H1 (cell line): ENCODE results near the gene RBM34. TPM values are rescaled to one million over a fixed set of nuclear protein-coding genes. Genes with fewer than 3 reads are reported as not detected.

Source experiments
- CTCF ChIA-PET: fragments of 300-600 bp; sonication (Branson Sonifier 250); formaldehyde crosslinking; loops from one replicate; lab custom pipeline; 2021; ENCODE audit not compliant: partially characterized antibody; lab: Charles Lee
- POLR2A ChIA-PET: fragments of 300-600 bp; sonication (Branson Sonifier 250); formaldehyde crosslinking; loops from one replicate; lab custom pipeline; 2021; ENCODE audit warnings: inconsistent platforms; ENCODE audit not compliant: partially characterized antibody; lab: Charles Lee
- DNase-seq, 2 experiments: peaks; one replicate each; pipeline versions ENCODE4 v3.0.0 to v3.0.0-alpha.2; 2010 to 2022; ENCODE audit warnings: low spot score in 2 of 2, low read depth in 1 of 2, mixed read lengths in 1 of 2
- FAIRE-seq: peaks from 2 replicates; lab custom pipeline; 2011; peaks lifted over from hg19 to GRCh38; lab: Jason Lieb, UNC
- H2AFZ ChIP-seq: 2 replicates; pipeline ENCODE4 v1.8.1; 2012; ENCODE audit warnings: low read length, inconsistent platforms
- H2AK5ac ChIP-seq: 2 replicates; pipeline ENCODE4 v1.6.1; 2013; ENCODE audit warnings: low read depth, low read length
- H2BK120ac ChIP-seq: replicated peaks from 2 replicates; pipeline ENCODE3; 2013; ENCODE audit warnings: low read depth, low read length, inconsistent platforms
- H2BK12ac ChIP-seq: 2 replicates; pipeline ENCODE4 v1.6.1; 2013; ENCODE audit warnings: low read depth, low read length
- H2BK15ac ChIP-seq: 2 replicates; pipeline ENCODE4 v1.6.1; 2013; ENCODE audit warnings: low read length
- H2BK20ac ChIP-seq: 2 replicates; pipeline ENCODE4 v1.6.1; 2013; ENCODE audit warnings: low read length
- H2BK5ac ChIP-seq: 2 replicates; pipeline ENCODE4 v1.6.1; 2013; ENCODE audit warnings: low read depth, low read length
- H3K14ac ChIP-seq: 2 replicates; pipeline ENCODE4 v1.6.1; 2013; ENCODE audit warnings: inconsistent platforms; ENCODE audit not compliant: insufficient read length
- H3K18ac ChIP-seq: 2 replicates; pipeline ENCODE4 v1.6.1; 2013; ENCODE audit warnings: low read length; ENCODE audit errors: extremely low read depth
- H3K23ac ChIP-seq: 2 replicates; pipeline ENCODE4 v1.6.1; 2013; ENCODE audit warnings: inconsistent platforms; ENCODE audit not compliant: insufficient read length
- H3K23me2 ChIP-seq: 2 replicates; pipeline ENCODE4 v1.6.1; 2013; ENCODE audit warnings: low read depth, low read length
- H3K27ac ChIP-seq: 2 replicates; pipeline ENCODE4 v1.6.1; 2011; ENCODE audit warnings: low read depth, low read length, inconsistent platforms
- H3K27me3 ChIP-seq, 4 experiments: replicated peaks in 1 of 4; 1 replicate in 1 of 4; 2 replicates in 3 of 4; pipeline versions ENCODE4 v1.6.1 to v1.8.1; 2011 to 2013; ENCODE audit warnings: low read length in 3 of 4, mild to moderate bottlenecking in 3 of 4, inconsistent platforms in 2 of 4, mixed read lengths in 2 of 4, moderate library complexity in 1 of 4; ENCODE audit not compliant: control insufficient read depth in 3 of 4, insufficient read depth in 3 of 4; ENCODE audit errors: extremely low read depth in 1 of 4
- H3K36me3 ChIP-seq, 4 experiments: 2 replicates each; pipeline versions ENCODE4 v1.6.1 to v1.8.1; 2011 to 2013; ENCODE audit warnings: mild to moderate bottlenecking in 4 of 4, low read length in 3 of 4, moderate library complexity in 2 of 4, control low read depth in 1 of 4, inconsistent platforms in 1 of 4; ENCODE audit not compliant: insufficient read depth in 4 of 4, control insufficient read depth in 2 of 4
- H3K4ac ChIP-seq: replicated peaks from 2 replicates; pipeline ENCODE3; 2013; ENCODE audit warnings: low read length, low read depth, mixed read lengths, inconsistent platforms; ENCODE audit not compliant: insufficient read length
- H3K4me1 ChIP-seq, 4 experiments: replicated peaks in 1 of 4; 1 replicate in 1 of 4; 2 replicates in 3 of 4; pipeline versions ENCODE4 v1.6.1 to v1.8.1; 2011 to 2013; ENCODE audit warnings: low read length in 3 of 4, inconsistent platforms in 2 of 4, mixed read lengths in 1 of 4; ENCODE audit not compliant: insufficient read depth in 4 of 4, control insufficient read depth in 3 of 4
- H3K4me2 ChIP-seq, 2 experiments: 2 replicates each; pipeline versions ENCODE4 v1.6.1 to v1.8.1; 2011 to 2013; ENCODE audit warnings: low read depth in 2 of 2, low read length in 2 of 2, control low read depth in 1 of 2, inconsistent platforms in 1 of 2, mild to moderate bottlenecking in 1 of 2; ENCODE audit not compliant: insufficient read depth in 1 of 2
- H3K4me3 ChIP-seq, 4 experiments: fragments of 200-600, 300-600 bp in 1 of 4; sonication (generic), shearing (Covaris generic), sonication (Bioruptor Twin) in 1 of 4; 2 replicates each; pipeline versions ENCODE4 v1.5.1 to v1.8.1; 2011 to 2016; ENCODE audit warnings: low read length in 4 of 4, low read depth in 3 of 4, control low read depth in 2 of 4, inconsistent platforms in 2 of 4, mild to moderate bottlenecking in 2 of 4, mixed read lengths in 1 of 4, moderate library complexity in 1 of 4; ENCODE audit not compliant: insufficient read depth in 2 of 4; ENCODE audit errors: extremely low read depth in 1 of 4
- H3K56ac ChIP-seq: replicated peaks from 2 replicates; pipeline ENCODE3; 2013; ENCODE audit warnings: low read depth, mild to moderate bottlenecking, mixed read lengths, low read length, inconsistent platforms; ENCODE audit not compliant: insufficient read length
- H3K79me1 ChIP-seq: 2 replicates; pipeline ENCODE4 v1.6.1; 2013; ENCODE audit warnings: low read depth, low read length, control low read depth
- H3K79me2 ChIP-seq, 2 experiments: 2 replicates each; pipeline versions ENCODE4 v1.6.1 to v1.8.1; 2012 to 2013; ENCODE audit warnings: low read length in 2 of 2, mild to moderate bottlenecking in 2 of 2, inconsistent platforms in 1 of 2; ENCODE audit not compliant: insufficient read depth in 2 of 2, control insufficient read depth in 1 of 2
- H3K9ac ChIP-seq, 4 experiments: replicated peaks in 1 of 4; 1 replicate in 1 of 4; 2 replicates in 3 of 4; pipeline versions ENCODE4 v1.6.1 to v1.8.1; 2011 to 2013; ENCODE audit warnings: low read depth in 3 of 4, low read length in 3 of 4, control low read depth in 2 of 4, mild to moderate bottlenecking in 2 of 4, moderate library complexity in 2 of 4, inconsistent platforms in 1 of 4; ENCODE audit errors: extremely low read depth in 1 of 4
- H3K9me3 ChIP-seq, 2 experiments: 2 replicates each; pipeline versions ENCODE4 v1.6.1 to v1.8.1; 2012 to 2013; ENCODE audit warnings: mild to moderate bottlenecking in 2 of 2, moderate library complexity in 2 of 2, control low read depth in 1 of 2, inconsistent platforms in 1 of 2, low read depth in 1 of 2, low read length in 1 of 2, mixed read lengths in 1 of 2; ENCODE audit not compliant: insufficient read depth in 2 of 2
- H4K20me1 ChIP-seq, 2 experiments: replicated peaks in 1 of 2; 2 replicates each; pipeline versions ENCODE3 to v1.8.1; 2011 to 2013; ENCODE audit warnings: inconsistent platforms in 2 of 2, low read length in 2 of 2, mild to moderate bottlenecking in 1 of 2; ENCODE audit not compliant: insufficient read depth in 2 of 2, control insufficient read depth in 1 of 2
- H4K5ac ChIP-seq: 2 replicates; pipeline ENCODE4 v1.6.1; 2013; ENCODE audit warnings: low read length, low read depth, mixed read lengths, inconsistent platforms; ENCODE audit not compliant: insufficient read length
- H4K8ac ChIP-seq: 2 replicates; pipeline ENCODE4 v1.8.0; 2013; ENCODE audit warnings: mild to moderate bottlenecking, moderate library complexity, low read length, inconsistent platforms; ENCODE audit not compliant: insufficient read depth; ENCODE audit errors: extremely low read depth
- H4K91ac ChIP-seq: replicated peaks from 2 replicates; pipeline ENCODE3; 2013; ENCODE audit warnings: low read length, mixed read lengths, inconsistent platforms; ENCODE audit not compliant: insufficient read length
- BACH1 ChIP-seq: IDR thresholded peaks from 2 replicates; pipeline ENCODE4 v1.6.1; 2012; ENCODE audit warnings: low read length, improper control_type of control experiment
- CEBPB ChIP-seq: IDR thresholded peaks from 2 replicates; pipeline ENCODE4 v1.6.1; 2012; ENCODE audit warnings: low read depth, low read length
- CHD1 ChIP-seq: IDR thresholded peaks from 2 replicates; pipeline ENCODE4 v1.6.1; 2012; ENCODE audit warnings: low read depth, low read length, improper control_type of control experiment
- NRF1 ChIP-seq: IDR thresholded peaks from 2 replicates; pipeline ENCODE4 v1.6.1; 2011; ENCODE audit warnings: mild to moderate bottlenecking, low read depth, low read length, improper control_type of control experiment
- TAF1 ChIP-seq: IDR thresholded peaks from 2 replicates; pipeline ENCODE4 v1.6.1; 2011; ENCODE audit warnings: mild to moderate bottlenecking, low read depth, low read length
- WGBS, 2 experiments: shearing (Covaris generic) in 1 of 2; methylation state at CpG; one replicate each; pipeline versions ENCODE4 v1.1.6 to v1.1.7; 2013 to 2015; ENCODE audit warnings: low lambda C conversion rate in 2 of 2, mixed read lengths in 2 of 2, inconsistent platforms in 1 of 2, low coverage in 1 of 2, missing lambda C conversion rate in 1 of 2; ENCODE audit not compliant: insufficient replicate concordance in 2 of 2, insufficient coverage in 1 of 2, insufficient read length in 1 of 2; ENCODE audit errors: extremely low coverage in 1 of 2, missing lambda C conversion rate in 1 of 2; 5-methylcytosine and 5-hydroxymethylcytosine counted together
- polyA plus RNA-seq, 7 experiments: library from polyadenylated mRNA; depleted of rRNA in 3 of 7; stranded (reverse) in 5 of 7; unstranded in 2 of 7; fragments of >200 nt in 5 of 7; fragments of 200-250 nt in 2 of 7; gene quantifications; 1 replicate in 5 of 7; 2 replicates in 1 of 7; 4 replicates in 1 of 7; pipeline versions ENCODE4 v1.2.1 to v1.2.3, GENCODE V29; 2011 to 2013; ENCODE audit warnings: missing spikeins in 2 of 7, mixed read lengths in 2 of 7
- total RNA-seq: library from RNA; stranded (reverse); fragmentation: NEBNext Ultra II Directional; extraction: Animal tissue kit (Norgen Biotek cat#: 25700); gene quantifications from 2 replicates; pipeline ENCODE4 v1.2.1, GENCODE V29; 2021

The RBM34 gene
- total and polyA plus RNA-seq, 2 of the 8 experiments (the other 6 are each of a cell fraction or from before 2014, with no cell fraction given), result 18.8 to 108 TPM

- H4K5ac ChIP-seq, result peak overlapping the region; percentile 57
- peak overlapping the region; percentile 99 for H2BK5ac ChIP-seq
- H3K23ac ChIP-seq, result no peak overlapping the region
- no peaks in the 10 kb centered on the region for H3K79me1 ChIP-seq
- no peak overlapping the region for H2BK15ac ChIP-seq
- no peak for FAIRE-seq
- H3K23me2 ChIP-seq, result peaks cover 6% of the 10 kb centered on the region; the same call in 1 of the 2 replicates
- H4K91ac ChIP-seq, result peak overlapping the region; percentile 79
- H3K18ac ChIP-seq, result peak overlapping the region; percentile 97
- peaks cover 2 to 32% (median 7%) of the 10 kb centered on the region in 4 experiments; a peak in 6 of 8 replicates for H3K36me3 ChIP-seq
- H2BK120ac ChIP-seq, result peak overlapping the region; percentile 72
- peaks cover 0 to 6% (median 3%) of the 10 kb centered on the region in 4 experiments; a peak in 5 of 7 replicates for H3K4me1 ChIP-seq
- DNase-seq, result peak in 1 of 2 experiments; percentile 42
- H2BK12ac ChIP-seq, result 0 out of 2 replicates have a peak overlapping the region, but pooled peaks have one; percentile 77
- CTCF ChIA-PET, result interaction anchor here (2.0 kb wide), 1 partner anchor 11 kb away, joined by 8 read pairs; no protein-coding TSS in a partner anchor
- no peaks in the 10 kb centered on the region for H3K27me3 ChIP-seq
- peak overlapping the region; percentile 19 for H3K4ac ChIP-seq
- H2BK20ac ChIP-seq, result no peak overlapping the region
- peaks cover 15 to 25% of the 10 kb centered on the region in 2 experiments for H4K20me1 ChIP-seq
- peak overlapping the region; percentile 81 to 96 (median 90) for H3K4me3 ChIP-seq
- H3K9ac ChIP-seq, result peak overlapping the region; percentile 90 to 99 (median 97)
- H3K4me2 ChIP-seq, result peak overlapping the region; percentile 77
- peaks cover 46 to 58% of the 10 kb centered on the region in 2 experiments for H3K79me2 ChIP-seq
- H3K9me3 ChIP-seq, result no peaks in the 10 kb centered on the region
- H2AFZ ChIP-seq, result no peak overlapping the region
- H4K8ac ChIP-seq, result peak overlapping the region; percentile 98; the same call in 1 of the 2 replicates
- peak overlapping the region; percentile 88; the same call in 1 of the 2 replicates for H2AK5ac ChIP-seq
- H3K27ac ChIP-seq, result peak overlapping the region; percentile 96
- H3K14ac ChIP-seq, result no peak overlapping the region
- 6% methylated on average over 35 of the region's 35 CpGs; no CpG with 5 or more reads in 1 of the 2 experiments for whole genome bisulfite sequencing, 2 experiments
- H3K56ac ChIP-seq, result peak overlapping the region; percentile 92
- POLR2A ChIA-PET, result interaction anchor here (0.6 to 7.1 kb wide), 13 partner anchors 10 to 578 kb away, joined by 3 to 83 read pairs (median 6); partner anchors contain the start of genes B3GALNT2 and RBM34
- TF ChIP-seq BACH1 (no peak), TAF1 (no peak), CHD1 (peak; percentile 18; the same call in 1 of the 2 replicates), NRF1 (no peak), CEBPB (no peak)
Observed at GRCh38 chr1:235127732-235128455, 33.2 kb downstream of the RBM34 start.
